SU-DHL-6 (cell line): ENCODE measurements around the gene TSSK3.
"Not testable (repeated sequence)": the region's sequence is repeated elsewhere in the genome, so short reads cannot be mapped to it uniquely, and the experiment has no call there.

Experiments used
- H2AFZ ChIP-seq: fragments of 200-600 bp; sonication (generic); 2 replicates; pipeline ENCODE4 v1.6.1; 2014; ENCODE audit warnings: low read depth, mild to moderate bottlenecking, moderate library complexity, mixed read lengths, antibody characterized with exemption, low read length; ENCODE audit not compliant: severe bottlenecking
- H3F3A ChIP-seq: fragments of 200-600 bp; shearing (Covaris generic); 2 replicates; pipeline ENCODE4 v1.6.0; 2016; ENCODE audit warnings: antibody characterized with exemption, mild to moderate bottlenecking; ENCODE audit not compliant: insufficient read depth
- H3K27ac ChIP-seq: fragments of 200-600 bp; sonication (generic); 2 replicates; pipeline ENCODE4 v1.5.1; 2016; ENCODE audit warnings: low read depth, mild to moderate bottlenecking, low read length, moderate library complexity, mixed read lengths
- H3K27me3 ChIP-seq: fragments of 200-600 bp; sonication (generic), shearing (Covaris generic); 2 replicates; pipeline ENCODE4 v1.6.0; 2014; ENCODE audit warnings: mild to moderate bottlenecking, low read length
- H3K36me3 ChIP-seq: fragments of 200-600 bp; sonication (generic); 2 replicates; pipeline ENCODE4 v1.6.1; 2014; ENCODE audit warnings: mild to moderate bottlenecking, low read length, mixed read lengths
- H3K4me2 ChIP-seq: fragments of 300-600, 200-600 bp; shearing (Covaris generic), sonication (generic); 2 replicates; pipeline ENCODE4 v1.6.0; 2014; ENCODE audit warnings: low read length, low read depth, mild to moderate bottlenecking; ENCODE audit not compliant: poor library complexity, severe bottlenecking
- H3K4me3 ChIP-seq: fragments of 200-600 bp; sonication (generic); 2 replicates; pipeline ENCODE4 v1.5.1; 2014; ENCODE audit warnings: antibody characterized with exemption, low read length, mild to moderate bottlenecking, mixed read lengths; ENCODE audit not compliant: insufficient read depth, poor library complexity, severe bottlenecking
- H3K79me2 ChIP-seq: fragments of 200-600 bp; sonication (generic); 2 replicates; pipeline ENCODE4 v1.6.1; 2014; ENCODE audit warnings: mild to moderate bottlenecking, low read length, moderate library complexity; ENCODE audit not compliant: insufficient read depth
- H3K9ac ChIP-seq: fragments of 200-600 bp; sonication (generic); 2 replicates; pipeline ENCODE4 v1.7.0; 2014; ENCODE audit warnings: mild to moderate bottlenecking, low read length
- H3K9me2 ChIP-seq: fragments of 200-600 bp; sonication (generic); replicated peaks from 2 replicates; pipeline ENCODE4 v1.6.1; 2014; ENCODE audit warnings: low read length; ENCODE audit not compliant: insufficient read depth
- H3K9me3 ChIP-seq: fragments of 200-600 bp; sonication (generic); 2 replicates; pipeline ENCODE4 v1.6.1; 2014; ENCODE audit warnings: low read length, mixed read lengths; ENCODE audit not compliant: insufficient read depth
- H4K20me1 ChIP-seq: fragments of 200-600 bp; sonication (generic); 2 replicates; pipeline ENCODE4 v1.6.1; 2014; ENCODE audit warnings: low read depth, mild to moderate bottlenecking, antibody characterized with exemption, low read length, moderate library complexity, mixed read lengths
- EZH2phosphoT487 ChIP-seq: fragments of 200-600 bp; sonication (generic), shearing (Covaris generic); conservative IDR thresholded peaks from 2 replicates; pipeline ENCODE4 v1.6.1; 2018; ENCODE audit warnings: mild to moderate bottlenecking, antibody characterized with exemption, low read length, moderate library complexity, mixed read lengths
- TF ChIP-seq, protein P1 (sequence below): fragments of 200-600 bp; sonication (generic); IDR thresholded peaks from one replicate; pipeline ENCODE4 v1.5.1; 2017; ENCODE audit warnings: antibody characterized with exemption, mild to moderate bottlenecking, low read length, moderate library complexity; ENCODE audit not compliant: insufficient read depth, poor library complexity, severe bottlenecking

Gene TSSK3

DNA sequence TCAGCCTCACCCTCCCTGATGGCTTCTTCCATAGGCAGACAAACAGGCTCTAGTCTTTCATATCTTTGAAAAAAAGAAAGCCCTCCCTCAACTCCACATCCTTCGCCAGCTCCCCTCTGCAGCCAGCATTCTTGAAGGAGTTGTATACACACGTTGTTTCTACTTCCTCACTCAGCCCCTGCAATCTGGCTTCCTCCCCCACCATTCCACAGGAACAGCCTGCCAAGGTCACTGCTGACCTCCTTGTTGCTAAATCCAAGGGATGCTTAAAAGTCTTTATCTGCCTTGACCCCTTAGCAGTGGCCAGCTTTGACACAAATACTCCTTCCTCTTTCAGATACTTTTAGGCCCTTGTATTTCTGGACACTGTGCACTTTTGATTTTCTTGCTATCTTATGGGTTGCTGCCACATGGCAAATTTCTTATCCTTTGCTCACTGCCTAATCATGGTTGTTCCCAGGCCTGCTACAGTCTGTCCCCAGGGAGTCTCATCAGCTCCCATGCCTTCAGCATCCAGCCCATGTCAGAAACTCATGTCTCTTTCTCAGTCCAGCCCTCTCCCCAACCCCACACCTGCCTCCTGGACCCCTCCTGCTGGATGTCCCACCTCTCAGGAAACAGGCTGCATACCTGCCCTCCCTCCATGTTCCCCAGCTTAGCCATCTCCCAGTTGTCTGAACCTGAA is 8.3 kb upstream of the TSSK3 start:
- no peak for TF ChIP-seq EZH2phosphoT487
- TF ChIP-seq, protein P1, sequence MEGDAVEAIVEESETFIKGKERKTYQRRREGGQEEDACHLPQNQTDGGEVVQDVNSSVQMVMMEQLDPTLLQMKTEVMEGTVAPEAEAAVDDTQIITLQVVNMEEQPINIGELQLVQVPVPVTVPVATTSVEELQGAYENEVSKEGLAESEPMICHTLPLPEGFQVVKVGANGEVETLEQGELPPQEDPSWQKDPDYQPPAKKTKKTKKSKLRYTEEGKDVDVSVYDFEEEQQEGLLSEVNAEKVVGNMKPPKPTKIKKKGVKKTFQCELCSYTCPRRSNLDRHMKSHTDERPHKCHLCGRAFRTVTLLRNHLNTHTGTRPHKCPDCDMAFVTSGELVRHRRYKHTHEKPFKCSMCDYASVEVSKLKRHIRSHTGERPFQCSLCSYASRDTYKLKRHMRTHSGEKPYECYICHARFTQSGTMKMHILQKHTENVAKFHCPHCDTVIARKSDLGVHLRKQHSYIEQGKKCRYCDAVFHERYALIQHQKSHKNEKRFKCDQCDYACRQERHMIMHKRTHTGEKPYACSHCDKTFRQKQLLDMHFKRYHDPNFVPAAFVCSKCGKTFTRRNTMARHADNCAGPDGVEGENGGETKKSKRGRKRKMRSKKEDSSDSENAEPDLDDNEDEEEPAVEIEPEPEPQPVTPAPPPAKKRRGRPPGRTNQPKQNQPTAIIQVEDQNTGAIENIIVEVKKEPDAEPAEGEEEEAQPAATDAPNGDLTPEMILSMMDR = no peak
- no peaks in the 10 kb centered on the region for H3K36me3 ChIP-seq
- no peak overlapping the region for H3K4me3 ChIP-seq
- H3K9ac ChIP-seq = no peak overlapping the region
- H3K27ac ChIP-seq = no peak overlapping the region
- no peak overlapping the region for H2AFZ ChIP-seq
- H3K79me2 ChIP-seq = no peaks in the 10 kb centered on the region
- H4K20me1 ChIP-seq = no peaks in the 10 kb centered on the region
- no peaks in the 10 kb centered on the region for H3K27me3 ChIP-seq
- no peak overlapping the region for H3K4me2 ChIP-seq
- no peaks in the 10 kb centered on the region for H3K9me3 ChIP-seq
- H3F3A ChIP-seq = 0 out of 2 replicates have a peak, but pooled peaks cover 7% of the 10 kb centered on the region
- no peaks in the 10 kb centered on the region for H3K9me2 ChIP-seq

- not testable (repeated sequence) for H3K27ac ChIP-seq, H3K79me2 ChIP-seq, H3K4me3 ChIP-seq, H2AFZ ChIP-seq, H3K27me3 ChIP-seq, H3K9me2 ChIP-seq, H3K4me2 ChIP-seq, H3K9ac ChIP-seq, H4K20me1 ChIP-seq, H3F3A ChIP-seq, H3K36me3 ChIP-seq, H3K9me3 ChIP-seq
Observed at GRCh38 chr1:32355778-32356177, 6.6 kb upstream of the TSSK3 start.

DNA sequence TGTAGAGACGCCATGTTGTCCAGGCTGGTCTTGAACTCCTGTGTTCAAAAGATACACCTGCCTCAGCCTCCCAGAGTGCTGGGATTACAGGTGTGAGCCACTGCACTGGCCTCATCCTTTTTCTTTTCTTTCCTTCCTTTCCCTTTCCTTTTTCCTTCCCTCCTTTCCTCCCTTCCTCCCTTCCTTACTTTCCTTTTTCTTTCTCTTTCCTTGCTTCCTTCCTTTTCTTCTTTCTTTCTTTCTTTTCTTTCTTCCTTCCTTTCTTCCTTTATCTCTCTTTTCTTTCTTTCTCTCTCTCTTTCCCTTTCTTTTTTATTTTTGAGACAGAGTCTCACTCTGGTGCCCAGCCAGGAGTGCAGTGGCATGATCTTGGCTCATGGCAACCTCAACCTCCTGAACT is 5.9 kb upstream of the TSSK3 start:
- H3K36me3 ChIP-seq = no peaks in the 10 kb centered on the region
- no peak overlapping the region for H3K4me3 ChIP-seq
- no peaks in the 10 kb centered on the region for H3K79me2 ChIP-seq
- H3K27me3 ChIP-seq = no peaks in the 10 kb centered on the region
- H3K9me2 ChIP-seq = no peaks in the 10 kb centered on the region
- H2AFZ ChIP-seq = no peak overlapping the region
- H3K4me2 ChIP-seq = no peak overlapping the region
- H3K9me3 ChIP-seq = no peaks in the 10 kb centered on the region
- TF ChIP-seq, protein P1 = no peak
- TF ChIP-seq EZH2phosphoT487 = no peak
- H4K20me1 ChIP-seq = no peaks in the 10 kb centered on the region
- H3F3A ChIP-seq = 0 out of 2 replicates have a peak, but pooled peaks cover 7% of the 10 kb centered on the region
- no peak overlapping the region for H3K27ac ChIP-seq
- no peak overlapping the region for H3K9ac ChIP-seq

DNA sequence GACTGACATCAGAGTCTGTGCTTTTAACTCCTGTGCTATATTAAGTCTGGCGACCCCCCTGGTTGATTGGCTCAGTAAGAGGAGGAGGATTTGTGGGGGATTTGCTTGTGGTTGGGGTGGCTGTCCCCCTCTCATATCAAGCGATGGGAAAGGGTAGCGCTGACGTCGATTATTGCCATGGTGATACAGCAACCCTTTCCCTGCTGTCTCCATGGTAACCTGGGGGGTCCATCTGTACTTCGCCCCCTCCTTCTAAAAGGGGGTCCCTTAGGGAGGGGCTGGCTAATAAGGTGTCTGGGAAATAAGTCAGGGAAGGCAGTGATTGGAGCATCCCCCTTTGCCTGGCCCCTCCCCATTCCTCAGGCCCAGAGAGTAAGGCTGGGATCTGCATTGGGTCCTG is 4.7 kb upstream of the TSSK3 start:
- Histone ChIP-seq H3K9ac (no peak overlapping the region), H3K36me3 (no peaks in the 10 kb centered on the region), H3K4me3 (no peak overlapping the region), H3K4me2 (no peak overlapping the region), H3K27ac (no peak overlapping the region), H3K9me2 (no peaks in the 10 kb centered on the region), H3F3A (0 out of 2 replicates have a peak, but pooled peaks cover 1% of the 10 kb centered on the region), H2AFZ (no peak overlapping the region), H3K79me2 (no peaks in the 10 kb centered on the region), H3K27me3 (no peaks in the 10 kb centered on the region), H4K20me1 (no peaks in the 10 kb centered on the region), H3K9me3 (no peaks in the 10 kb centered on the region)
- no peak for TF ChIP-seq EZH2phosphoT487
- TF ChIP-seq, protein P1 = no peak
